ENCODE measurements around the gene CFAP74. TPM values are rescaled to one million over a fixed set of nuclear protein-coding genes. Genes with fewer than 3 reads are reported as not detected.

CFAP74 gene
- total and polyA plus RNA-seq, 9 donors, result 0.05 to 8.0 (median 0.58) TPM; not detected in 1

- H3K36me3 ChIP-seq, result no peaks in the 10 kb centered on the region
- no peak overlapping the region for H3K27ac ChIP-seq
- intact Hi-C loops (cut with DNase I), result no loop called here
- H3K27me3 ChIP-seq, result peaks cover 3% of the 10 kb centered on the region
- WGBS, 3 donors, result 65 to 67% (median 66%) methylated on average over 32 to 34 of the region's 34 CpGs
- peaks cover 2% of the 10 kb centered on the region for H3K4me1 ChIP-seq (ENCODE audit: insufficient read depth)
- H3K4me3 ChIP-seq, result no peak overlapping the region
- H3K9me3 ChIP-seq, result no peaks in the 10 kb centered on the region
- no peak for TF ChIP-seq CTCF (IDR thresholded peaks at IDR 0.05)
- TF ChIP-seq POLR2A (IDR thresholded peaks at IDR 0.05), result no peak
- no peak for TF ChIP-seq EP300 (IDR thresholded peaks at IDR 0.05)
- DNase-seq, result no peak
Measured at GRCh38 chr1:2014741-2015735, 11.5 kb upstream of the CFAP74 start.

GRCh38 chr1:2014181-2014580 is 10.6 kb upstream of the CFAP74 start:
- intact Hi-C loops (cut with DNase I), result no loop called here
- no peak overlapping the region for H3K27ac ChIP-seq
- no peaks in the 10 kb centered on the region for H3K27me3 ChIP-seq
- H3K36me3 ChIP-seq, result no peaks in the 10 kb centered on the region
- H3K4me1 ChIP-seq (ENCODE audit: insufficient read depth), result no peaks in the 10 kb centered on the region
- H3K9me3 ChIP-seq, result no peaks in the 10 kb centered on the region
- WGBS, 3 donors, result 82 to 84% (median 83%) methylated on average over 15 of the region's 15 CpGs
- DNase-seq, result no peak
- H3K4me3 ChIP-seq, result no peak overlapping the region
- no peak for TF ChIP-seq CTCF (IDR thresholded peaks at IDR 0.05)
- TF ChIP-seq POLR2A (IDR thresholded peaks at IDR 0.05), result no peak

- no peak overlapping the region for H3K27ac ChIP-seq
- TF ChIP-seq CTCF (IDR thresholded peaks at IDR 0.05) (no peak), POLR2A (IDR thresholded peaks at IDR 0.05) (no peak), EP300 (IDR thresholded peaks at IDR 0.05) (no peak)
- H3K27me3 ChIP-seq, result no peaks in the 10 kb centered on the region
- H3K4me3 ChIP-seq, result no peak overlapping the region
- DNase-seq, result no peak
- intact Hi-C loops (cut with DNase I), result no loop called here
- no peaks in the 10 kb centered on the region for H3K4me1 ChIP-seq (ENCODE audit: insufficient read depth)
- H3K9me3 ChIP-seq, result no peaks in the 10 kb centered on the region
- H3K36me3 ChIP-seq, result no peaks in the 10 kb centered on the region
- 74 to 84% (median 80%) methylated on average over 27 of the region's 27 CpGs for WGBS, 3 donors
Measured at GRCh38 chr1:2009101-2010053, 5.8 kb upstream of the CFAP74 start.

GRCh38 chr1:2004856-2005255 is 1.3 kb upstream of the CFAP74 start:
- H3K27me3 ChIP-seq, result peaks cover 2% of the 10 kb centered on the region
- no peaks in the 10 kb centered on the region for H3K4me1 ChIP-seq (ENCODE audit: insufficient read depth)
- WGBS, 3 donors, result 71 to 80% (median 76%) methylated on average over 21 of the region's 21 CpGs
- no peak overlapping the region for H3K4me3 ChIP-seq
- intact Hi-C loops (cut with DNase I), result no loop called here
- TF ChIP-seq EP300 (IDR thresholded peaks at IDR 0.05), result no peak
- TF ChIP-seq CTCF (IDR thresholded peaks at IDR 0.05), result no peak
- no peak for TF ChIP-seq POLR2A (IDR thresholded peaks at IDR 0.05)
- DNase-seq, result no peak
- H3K36me3 ChIP-seq, result no peaks in the 10 kb centered on the region
- H3K9me3 ChIP-seq, result no peaks in the 10 kb centered on the region
- no peak overlapping the region for H3K27ac ChIP-seq
